Measurements from ENCODE around the gene VEGFD. TPM values are rescaled to one million over a fixed set of nuclear protein-coding genes. Genes with fewer than 3 reads are reported as not detected.

Gene VEGFD
- total RNA-seq, 6 donors from 2014 or later: 5.3 to 42.3 (median 18.5) TPM

DNA sequence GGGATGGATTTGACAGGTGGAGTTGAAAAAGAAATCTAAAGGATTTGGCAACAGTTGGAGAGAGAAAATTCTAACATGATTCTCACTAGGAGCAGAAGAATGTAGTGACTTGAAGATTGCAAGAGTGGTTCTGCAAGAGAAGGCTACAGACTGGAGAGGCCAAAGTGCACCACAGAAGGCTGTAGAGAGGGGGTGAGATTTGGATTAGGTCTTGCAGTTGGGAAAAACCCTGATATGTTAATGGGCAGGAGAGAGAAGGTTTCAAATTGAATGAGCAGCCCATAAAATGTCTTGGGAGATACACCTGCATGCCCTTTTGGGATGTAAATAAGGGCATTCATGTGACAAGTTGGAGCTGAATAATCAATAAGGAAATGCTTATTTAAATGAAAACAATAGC is 14.7 kb upstream of the VEGFD start:
- Histone ChIP-seq H3K36me3 (no peaks in the 10 kb centered on the region), H3K9me3 (no peaks in the 10 kb centered on the region), H3K27ac (no peak overlapping the region), H3K27me3 (no peaks in the 10 kb centered on the region), H3K4me1 (no peaks in the 10 kb centered on the region), H3K4me3 (no peak overlapping the region)
- TF ChIP-seq, protein P1, sequence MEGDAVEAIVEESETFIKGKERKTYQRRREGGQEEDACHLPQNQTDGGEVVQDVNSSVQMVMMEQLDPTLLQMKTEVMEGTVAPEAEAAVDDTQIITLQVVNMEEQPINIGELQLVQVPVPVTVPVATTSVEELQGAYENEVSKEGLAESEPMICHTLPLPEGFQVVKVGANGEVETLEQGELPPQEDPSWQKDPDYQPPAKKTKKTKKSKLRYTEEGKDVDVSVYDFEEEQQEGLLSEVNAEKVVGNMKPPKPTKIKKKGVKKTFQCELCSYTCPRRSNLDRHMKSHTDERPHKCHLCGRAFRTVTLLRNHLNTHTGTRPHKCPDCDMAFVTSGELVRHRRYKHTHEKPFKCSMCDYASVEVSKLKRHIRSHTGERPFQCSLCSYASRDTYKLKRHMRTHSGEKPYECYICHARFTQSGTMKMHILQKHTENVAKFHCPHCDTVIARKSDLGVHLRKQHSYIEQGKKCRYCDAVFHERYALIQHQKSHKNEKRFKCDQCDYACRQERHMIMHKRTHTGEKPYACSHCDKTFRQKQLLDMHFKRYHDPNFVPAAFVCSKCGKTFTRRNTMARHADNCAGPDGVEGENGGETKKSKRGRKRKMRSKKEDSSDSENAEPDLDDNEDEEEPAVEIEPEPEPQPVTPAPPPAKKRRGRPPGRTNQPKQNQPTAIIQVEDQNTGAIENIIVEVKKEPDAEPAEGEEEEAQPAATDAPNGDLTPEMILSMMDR (IDR thresholded peaks at IDR 0.05): no peak
- TF ChIP-seq POLR2A (IDR thresholded peaks at IDR 0.05) (no peak), POLR2AphosphoS5 (IDR thresholded peaks at IDR 0.05) (no peak), EP300 (IDR thresholded peaks at IDR 0.05) (no peak)
- DNase-seq: no peak
- ATAC-seq (ENCODE audit: low FRiP score in 2 of 2): no peak

DNA sequence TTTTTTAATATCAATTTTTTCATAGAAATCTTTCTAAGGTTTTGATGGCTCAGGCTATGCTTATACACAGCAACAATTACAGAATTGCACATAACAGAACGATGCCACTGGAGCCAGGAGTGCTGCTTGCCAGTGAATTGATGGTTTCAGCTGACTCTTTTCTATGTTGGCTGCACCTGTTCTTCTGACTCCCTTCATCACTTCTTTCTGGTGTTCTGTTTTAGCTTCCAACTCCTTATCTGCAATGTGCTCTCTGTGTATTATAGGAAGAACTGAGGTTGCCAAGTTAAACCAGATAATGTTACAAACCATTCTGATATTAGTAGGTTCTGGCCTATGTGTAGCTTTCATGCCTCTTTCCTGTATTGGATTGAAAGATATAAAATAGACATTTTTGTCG is 11.6 kb upstream of the VEGFD start:
- DNase-seq (no peak), ATAC-seq (ENCODE audit: low FRiP score in 2 of 2) (no peak)
- Histone ChIP-seq H3K27ac (no peak overlapping the region), H3K4me3 (no peak overlapping the region), H3K36me3 (no peaks in the 10 kb centered on the region), H3K4me1 (no peaks in the 10 kb centered on the region), H3K27me3 (no peaks in the 10 kb centered on the region), H3K9me3 (no peaks in the 10 kb centered on the region)
- 76 to 78% methylated on average over 2 of the region's 2 CpGs for WGBS, 2 donors
- TF ChIP-seq EP300 (IDR thresholded peaks at IDR 0.05): no peak
- TF ChIP-seq, protein P1 (IDR thresholded peaks at IDR 0.05): no peak
- TF ChIP-seq POLR2AphosphoS5 (IDR thresholded peaks at IDR 0.05): no peak
- TF ChIP-seq POLR2A (IDR thresholded peaks at IDR 0.05): no peak

DNA sequence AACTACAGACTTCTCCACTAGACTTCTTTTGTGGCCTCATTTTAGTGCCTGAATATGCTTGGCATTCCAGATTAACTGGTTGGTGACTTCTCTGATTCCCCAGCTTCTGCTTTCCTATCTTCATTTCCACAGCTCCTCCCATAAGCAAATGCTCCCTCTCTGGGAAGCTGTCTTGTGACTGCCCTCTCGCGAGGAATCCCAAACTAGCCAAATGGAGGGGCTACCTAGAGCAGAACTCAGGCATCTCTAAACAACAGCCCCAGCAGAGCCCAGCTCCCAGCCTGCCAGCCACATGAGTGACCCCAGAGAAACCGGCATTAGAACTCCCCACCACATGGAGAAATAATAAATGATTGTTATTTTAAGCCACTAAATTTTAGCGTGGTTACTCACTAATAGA is 7.6 kb upstream of the VEGFD start:
- no peak for DNase-seq
- ATAC-seq (ENCODE audit: low FRiP score in 2 of 2): no peak
- H3K27me3 ChIP-seq: no peaks in the 10 kb centered on the region
- no peak overlapping the region for H3K4me3 ChIP-seq
- H3K9me3 ChIP-seq: no peaks in the 10 kb centered on the region
- TF ChIP-seq POLR2AphosphoS5 (IDR thresholded peaks at IDR 0.05) (no peak), POLR2A (IDR thresholded peaks at IDR 0.05) (no peak), EP300 (IDR thresholded peaks at IDR 0.05) (no peak)
- TF ChIP-seq, protein P1 (IDR thresholded peaks at IDR 0.05): no peak
- WGBS, 2 donors: 68 to 89% methylated on average over 4 of the region's 4 CpGs
- H3K36me3 ChIP-seq: no peaks in the 10 kb centered on the region
- H3K27ac ChIP-seq: no peak overlapping the region
- H3K4me1 ChIP-seq: no peaks in the 10 kb centered on the region

DNA sequence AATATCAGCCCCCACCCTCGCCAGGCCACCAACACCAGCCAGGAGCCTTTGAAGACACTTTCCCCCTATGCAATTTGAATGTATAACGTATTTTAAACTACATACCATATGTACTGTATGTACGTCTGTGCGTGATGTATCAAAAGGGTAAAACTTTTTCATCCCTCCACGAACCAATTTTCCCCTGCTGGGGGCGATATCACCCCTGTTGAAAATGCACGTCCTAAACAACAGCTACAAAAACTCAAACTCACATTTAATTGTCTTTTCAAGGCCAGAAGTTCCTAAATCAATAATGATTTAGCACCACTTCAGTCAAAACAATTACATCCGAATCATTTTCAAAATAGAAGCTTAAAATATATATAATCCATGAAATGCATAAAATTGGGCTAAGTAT is 1.4 kb downstream of the VEGFD start:
- no peaks in the 10 kb centered on the region for H3K27me3 ChIP-seq
- ATAC-seq (ENCODE audit: low FRiP score in 2 of 2) (no peak), DNase-seq (no peak)
- TF ChIP-seq POLR2AphosphoS5 (IDR thresholded peaks at IDR 0.05): no peak
- TF ChIP-seq POLR2A (IDR thresholded peaks at IDR 0.05): no peak
- TF ChIP-seq, protein P1 (IDR thresholded peaks at IDR 0.05): no peak
- no peak for TF ChIP-seq EP300 (IDR thresholded peaks at IDR 0.05)
- no peaks in the 10 kb centered on the region for H3K4me1 ChIP-seq
- H3K9me3 ChIP-seq: no peaks in the 10 kb centered on the region
- H3K27ac ChIP-seq: no peak overlapping the region
- WGBS, 2 donors: 66 to 82% methylated on average over 8 of the region's 8 CpGs
- no peaks in the 10 kb centered on the region for H3K36me3 ChIP-seq
- H3K4me3 ChIP-seq: peak overlapping the region in 2 of 4 donors; percentile 10 to 23

DNA sequence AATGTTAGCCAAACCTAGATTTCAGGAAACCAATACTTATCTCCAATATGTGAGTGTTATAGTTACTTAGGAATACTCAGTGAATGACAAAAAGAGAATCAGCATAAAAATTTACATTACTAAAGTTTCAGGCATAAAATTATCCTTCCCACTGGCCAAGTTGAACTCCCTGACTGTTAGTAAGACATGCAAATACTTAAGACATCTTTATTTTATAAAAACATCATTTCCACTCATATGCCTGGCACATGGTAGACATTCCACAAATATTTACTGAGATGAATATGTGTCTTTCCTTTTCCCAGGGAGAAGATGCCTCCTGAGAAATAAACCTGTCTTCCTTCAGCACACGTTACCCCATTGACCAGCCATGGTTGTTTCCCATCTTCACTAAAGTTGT is 7.3 kb downstream of the VEGFD start:
- Histone ChIP-seq H3K36me3 (no peaks in the 10 kb centered on the region), H3K4me1 (no peaks in the 10 kb centered on the region), H3K4me3 (no peak overlapping the region), H3K27ac (no peak overlapping the region), H3K9me3 (no peaks in the 10 kb centered on the region), H3K27me3 (no peaks in the 10 kb centered on the region)
- ATAC-seq (ENCODE audit: low FRiP score in 2 of 2): no peak
- DNase-seq: no peak
- TF ChIP-seq POLR2A (IDR thresholded peaks at IDR 0.05) (no peak), POLR2AphosphoS5 (IDR thresholded peaks at IDR 0.05) (no peak), EP300 (IDR thresholded peaks at IDR 0.05) (no peak)
- TF ChIP-seq, protein P1 (IDR thresholded peaks at IDR 0.05): no peak
- WGBS, 2 donors: 63 to 100% methylated on average over 1 of the region's 1 CpG

Data from upper lobe of left lung (tissue), 6 donors.